ENCODE measurements around the gene SWAP70. TPM values are rescaled to one million over a fixed set of nuclear protein-coding genes. Genes with fewer than 3 reads are reported as not detected.

The SWAP70 gene
- total RNA-seq, 1 donor from 2014 or later: 8.1 TPM

DNA sequence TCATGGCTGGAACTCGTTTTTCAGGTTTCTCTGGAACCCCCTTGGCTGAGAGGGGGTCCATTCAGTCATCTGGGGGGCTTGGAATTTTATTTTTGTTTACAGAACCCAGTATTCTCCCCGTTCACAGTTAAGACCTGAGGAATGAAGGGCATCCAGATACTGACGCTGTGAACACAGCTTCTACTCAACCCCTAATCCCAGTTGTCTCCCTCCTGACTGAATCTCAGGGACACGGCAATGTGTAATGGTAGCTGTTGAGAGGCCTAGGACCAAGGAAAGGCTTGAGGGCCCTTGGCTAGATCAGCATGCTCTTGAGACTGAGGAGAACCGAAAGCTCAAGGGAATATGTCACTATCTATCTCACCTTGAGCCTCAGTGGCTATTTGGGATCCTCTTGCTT, 113.6 kb downstream of the SWAP70 start:
- no peaks in the 10 kb centered on the region for H3K27me3 Mint-ChIP-seq
- no peaks in the 10 kb centered on the region for H3K9me3 Mint-ChIP-seq
- no peak for DNase-seq
- no peak overlapping the region for H3K27ac Mint-ChIP-seq
- H3K4me3 Mint-ChIP-seq: no peak overlapping the region
- intact Hi-C loops (cut with micrococcal nuclease): no loop called here
- H3K4me1 Mint-ChIP-seq: no peaks in the 10 kb centered on the region
- H3K36me3 Mint-ChIP-seq (ENCODE audit: low read depth): peaks cover 4% of the 10 kb centered on the region

DNA sequence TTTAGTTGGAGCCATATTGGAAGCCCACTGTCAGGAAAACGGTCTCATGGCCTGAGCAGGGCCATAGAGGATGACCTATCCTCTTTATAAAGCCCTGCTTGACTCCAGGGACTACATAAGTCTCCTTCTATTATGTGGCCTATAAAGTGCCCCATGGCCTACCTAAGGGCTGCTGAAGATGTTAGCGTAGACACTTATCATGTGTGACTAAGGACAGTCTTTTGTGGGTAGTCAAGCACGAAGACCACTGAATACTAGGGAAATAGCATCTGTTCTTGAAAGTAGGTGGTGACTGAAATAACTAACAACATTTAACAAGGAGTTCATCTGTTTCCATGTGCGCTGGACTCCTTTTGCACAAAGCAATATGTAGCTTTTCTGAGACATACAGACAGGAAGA, 117.1 kb downstream of the SWAP70 start:
- no peak overlapping the region for H3K4me3 Mint-ChIP-seq
- H3K36me3 Mint-ChIP-seq (ENCODE audit: low read depth): peaks cover 6% of the 10 kb centered on the region
- H3K9me3 Mint-ChIP-seq: no peaks in the 10 kb centered on the region
- no peaks in the 10 kb centered on the region for H3K27me3 Mint-ChIP-seq
- no peak overlapping the region for H3K27ac Mint-ChIP-seq
- no peak for DNase-seq
- no peaks in the 10 kb centered on the region for H3K4me1 Mint-ChIP-seq
- intact Hi-C loops (cut with micrococcal nuclease): no loop called here

DNA sequence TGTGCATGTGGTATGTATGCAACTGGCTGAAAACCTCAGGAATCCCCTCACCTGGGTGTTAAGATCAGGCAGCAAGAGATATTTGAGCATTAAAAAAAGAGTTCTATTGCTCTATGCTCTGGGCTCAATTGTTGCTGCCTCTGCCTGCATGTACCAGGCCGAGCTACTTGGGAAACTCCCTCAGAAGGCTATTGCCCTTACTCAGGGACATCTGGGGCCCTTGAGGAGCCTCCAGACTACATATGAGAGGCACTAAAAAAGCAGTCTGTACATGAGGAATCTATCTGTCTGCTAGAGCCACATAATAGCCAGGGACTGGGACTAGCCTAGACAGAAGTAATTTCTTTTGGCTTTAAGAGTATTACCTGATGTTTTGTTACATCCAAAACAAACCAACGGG, 120.1 kb downstream of the SWAP70 start:
- H3K4me1 Mint-ChIP-seq: peaks cover 4% of the 10 kb centered on the region
- H3K36me3 Mint-ChIP-seq (ENCODE audit: low read depth): peaks cover 8% of the 10 kb centered on the region
- DNase-seq: no peak
- H3K27ac Mint-ChIP-seq: no peak overlapping the region
- intact Hi-C loops (cut with micrococcal nuclease): no loop called here
- H3K4me3 Mint-ChIP-seq: no peak overlapping the region
- no peaks in the 10 kb centered on the region for H3K9me3 Mint-ChIP-seq
- no peaks in the 10 kb centered on the region for H3K27me3 Mint-ChIP-seq

DNA sequence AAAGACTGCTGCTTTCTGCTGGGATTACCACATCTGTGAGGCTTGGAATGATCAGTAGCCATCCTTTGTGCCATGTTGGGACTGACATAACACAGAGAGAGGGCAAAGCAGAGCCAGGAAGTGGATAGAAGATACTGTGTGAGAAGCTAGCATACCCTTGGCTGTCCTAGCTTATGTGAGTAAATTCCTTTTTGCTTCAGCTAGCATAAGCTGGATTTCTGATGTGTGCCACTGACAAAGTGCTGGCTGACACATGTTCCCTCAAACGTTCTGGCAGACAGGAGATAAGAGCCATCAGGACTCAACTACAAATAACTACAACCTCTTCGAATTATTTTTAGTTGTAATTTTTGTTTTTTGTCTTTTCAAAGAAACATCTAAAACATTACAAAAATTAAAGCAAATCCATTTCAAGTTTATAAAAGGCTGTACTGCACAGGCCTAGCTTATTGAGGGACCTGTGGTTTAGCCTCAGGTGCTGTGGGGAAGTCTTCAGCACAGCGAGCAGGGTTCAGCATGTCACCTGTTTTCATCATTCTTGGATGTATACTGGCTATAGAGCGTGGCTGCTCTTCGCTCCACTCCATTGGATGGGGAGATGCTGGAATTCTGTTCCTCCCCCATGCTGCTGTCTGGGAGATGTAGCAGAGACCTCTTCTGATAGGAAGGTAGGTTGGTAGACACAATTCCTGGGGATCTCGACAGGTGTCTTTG, 120.9 kb downstream of the SWAP70 start:
- Mint-ChIP-seq H3K4me1 (peaks cover 4% of the 10 kb centered on the region), H3K27ac (no peak overlapping the region), H3K9me3 (no peaks in the 10 kb centered on the region), H3K4me3 (no peak overlapping the region), H3K36me3 (ENCODE audit: low read depth) (peaks cover 9% of the 10 kb centered on the region), H3K27me3 (no peaks in the 10 kb centered on the region)
- DNase-seq: no peak
- intact Hi-C loops (cut with micrococcal nuclease): no loop called here

DNA sequence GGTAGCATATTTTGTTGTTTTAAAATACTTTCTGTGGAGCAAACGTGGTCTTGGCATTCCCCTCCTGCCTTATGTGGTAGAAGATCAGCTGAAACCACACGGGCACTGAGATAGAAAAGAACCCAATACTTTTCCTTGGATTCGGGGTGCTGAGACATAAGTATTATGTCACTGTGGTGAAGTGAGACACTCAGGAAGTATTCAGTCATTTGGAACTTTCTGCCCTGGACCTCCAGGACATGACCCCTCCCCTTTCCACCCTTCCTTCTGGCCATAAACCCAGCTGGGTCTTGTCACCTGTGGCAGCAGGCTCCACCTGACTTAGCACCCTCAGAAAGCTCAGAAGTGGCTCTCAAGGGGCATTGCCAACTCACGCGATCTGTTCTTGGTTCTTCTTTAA, 123.4 kb downstream of the SWAP70 start:
- Mint-ChIP-seq H3K36me3 (ENCODE audit: low read depth) (peaks cover 7% of the 10 kb centered on the region), H3K4me1 (peaks cover 6% of the 10 kb centered on the region), H3K9me3 (no peaks in the 10 kb centered on the region), H3K27me3 (no peaks in the 10 kb centered on the region), H3K4me3 (no peak overlapping the region), H3K27ac (no peak overlapping the region)
- DNase-seq: no peak
- intact Hi-C loops (cut with micrococcal nuclease): no loop called here

DNA sequence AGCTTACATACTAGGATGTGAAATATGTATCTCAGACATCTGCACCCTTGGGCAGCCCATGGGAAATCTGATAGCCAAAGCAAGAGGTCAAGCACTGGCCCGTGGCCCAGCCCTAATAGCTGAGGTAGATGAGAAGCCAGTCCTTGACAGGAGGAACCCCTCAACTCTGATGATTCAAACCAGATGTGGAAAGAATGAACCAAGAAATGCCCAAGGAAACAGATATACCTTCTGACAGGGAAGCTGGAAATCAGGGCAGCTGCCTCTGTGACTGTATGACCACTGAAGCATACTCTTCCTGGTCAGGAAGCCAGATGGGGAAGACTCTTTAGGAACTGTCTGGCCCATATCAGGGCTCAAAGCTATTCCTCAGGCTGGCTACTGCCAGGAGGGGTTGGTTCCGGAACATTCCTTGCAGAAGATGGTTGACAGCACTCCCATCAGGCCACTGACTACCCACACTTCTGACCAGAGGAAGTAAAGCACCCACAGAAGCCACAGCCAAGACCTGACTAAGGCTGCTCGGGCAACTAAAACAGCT, 124.2 kb downstream of the SWAP70 start:
- Mint-ChIP-seq H3K4me1 (peaks cover 6% of the 10 kb centered on the region), H3K4me3 (no peak overlapping the region), H3K27me3 (no peaks in the 10 kb centered on the region), H3K9me3 (no peaks in the 10 kb centered on the region), H3K27ac (no peak overlapping the region), H3K36me3 (ENCODE audit: low read depth) (peaks cover 7% of the 10 kb centered on the region)
- DNase-seq: no peak
- intact Hi-C loops (cut with micrococcal nuclease): no loop called here

DNA sequence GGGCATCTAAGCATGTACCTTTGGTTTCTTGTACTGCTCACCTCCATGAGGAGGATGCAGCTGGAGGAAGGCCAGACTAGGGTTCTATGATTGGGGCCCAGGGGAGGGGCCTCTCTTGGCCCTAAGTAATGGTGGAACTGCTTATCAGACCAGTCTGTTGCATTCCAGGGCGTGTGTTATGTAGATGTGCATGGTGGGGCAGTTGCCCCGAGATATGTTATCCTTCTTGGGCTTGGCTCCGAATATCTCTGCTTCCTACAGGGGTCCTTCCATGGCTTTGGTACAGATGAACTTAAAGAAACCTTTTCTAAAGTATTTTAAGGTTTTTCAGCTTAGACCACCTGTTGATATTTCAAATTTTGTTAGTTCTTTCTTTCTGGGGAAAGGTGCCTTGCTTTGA, 126.0 kb downstream of the SWAP70 start:
- no peak for DNase-seq
- intact Hi-C loops (cut with micrococcal nuclease): no loop called here
- Mint-ChIP-seq H3K4me1 (peaks cover 6% of the 10 kb centered on the region), H3K9me3 (no peaks in the 10 kb centered on the region), H3K27ac (no peak overlapping the region), H3K36me3 (ENCODE audit: low read depth) (peaks cover 7% of the 10 kb centered on the region), H3K4me3 (no peak overlapping the region), H3K27me3 (no peaks in the 10 kb centered on the region)

DNA sequence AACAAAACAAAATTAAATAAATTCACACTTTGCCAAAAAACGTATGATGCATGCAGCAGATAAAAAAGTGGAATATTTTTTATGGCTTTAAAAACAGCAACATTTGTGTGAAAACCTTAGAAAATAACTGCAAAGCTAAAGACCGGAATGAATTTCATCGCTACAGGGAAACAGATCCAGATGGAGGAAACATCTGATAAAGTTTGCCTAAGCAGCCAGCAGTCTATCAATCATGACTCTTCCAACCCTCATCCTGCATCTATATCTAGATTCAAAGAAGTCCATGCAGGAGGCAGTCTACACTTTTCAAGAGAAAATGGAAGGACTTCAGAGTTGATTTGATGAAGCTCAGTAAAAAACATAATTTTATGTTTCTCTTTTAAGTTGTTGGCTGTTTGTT, 126.8 kb downstream of the SWAP70 start:
- no peak overlapping the region for H3K27ac Mint-ChIP-seq
- no peak for DNase-seq
- H3K4me1 Mint-ChIP-seq: peaks cover 6% of the 10 kb centered on the region
- H3K36me3 Mint-ChIP-seq (ENCODE audit: low read depth): peaks cover 3% of the 10 kb centered on the region
- H3K27me3 Mint-ChIP-seq: no peaks in the 10 kb centered on the region
- H3K9me3 Mint-ChIP-seq: no peaks in the 10 kb centered on the region
- intact Hi-C loops (cut with micrococcal nuclease): no loop called here
- H3K4me3 Mint-ChIP-seq: no peak overlapping the region

DNA sequence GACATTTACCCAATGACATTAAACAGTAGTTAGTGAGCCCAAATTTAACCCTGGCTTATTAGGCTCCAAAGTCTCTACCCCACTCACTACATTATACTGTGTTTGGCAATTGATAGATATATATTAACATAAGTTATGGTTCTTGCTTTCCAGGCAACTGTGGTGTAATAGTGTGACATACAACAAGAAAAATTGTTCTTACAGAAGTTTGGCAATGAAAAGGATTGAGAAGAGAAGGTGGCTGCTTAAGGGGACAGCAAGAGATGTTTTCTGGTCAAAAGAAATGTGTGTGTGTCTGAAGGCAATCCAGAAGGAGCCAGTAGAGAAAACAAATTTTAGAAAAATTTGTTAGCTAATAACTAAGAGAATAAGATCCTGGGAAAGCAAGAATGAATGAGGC, 132.4 kb downstream of the SWAP70 start:
- no peaks in the 10 kb centered on the region for H3K27me3 Mint-ChIP-seq
- H3K36me3 Mint-ChIP-seq (ENCODE audit: low read depth): no peaks in the 10 kb centered on the region
- H3K9me3 Mint-ChIP-seq: no peaks in the 10 kb centered on the region
- H3K4me1 Mint-ChIP-seq: peaks cover 3% of the 10 kb centered on the region
- H3K27ac Mint-ChIP-seq: no peak overlapping the region
- intact Hi-C loops (cut with micrococcal nuclease): no loop called here
- H3K4me3 Mint-ChIP-seq: no peak overlapping the region
- DNase-seq: no peak

DNA sequence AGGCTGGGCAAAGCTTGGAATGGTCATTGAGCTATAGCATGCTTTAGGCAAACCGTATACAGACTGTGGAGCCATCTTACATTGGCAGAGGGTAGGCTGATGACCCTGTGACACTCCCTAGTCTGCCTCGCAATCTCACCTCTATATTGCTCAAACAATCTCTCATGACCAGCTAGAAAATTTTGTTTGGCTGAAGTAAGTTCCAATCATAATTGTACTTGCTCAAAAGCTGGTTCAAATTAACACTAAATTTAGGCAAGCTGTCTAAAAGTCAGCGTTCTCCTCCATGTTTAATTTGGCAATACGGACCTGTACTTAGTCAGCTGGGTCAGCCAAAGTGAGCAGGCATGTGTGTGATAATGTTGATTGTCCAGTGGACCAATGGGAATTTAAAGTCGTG, 133.0 kb downstream of the SWAP70 start:
- H3K9me3 Mint-ChIP-seq: no peaks in the 10 kb centered on the region
- no peaks in the 10 kb centered on the region for H3K36me3 Mint-ChIP-seq (ENCODE audit: low read depth)
- H3K27ac Mint-ChIP-seq: no peak overlapping the region
- H3K27me3 Mint-ChIP-seq: no peaks in the 10 kb centered on the region
- H3K4me3 Mint-ChIP-seq: no peak overlapping the region
- peaks cover 2% of the 10 kb centered on the region for H3K4me1 Mint-ChIP-seq
- no peak for DNase-seq
- intact Hi-C loops (cut with micrococcal nuclease): no loop called here

DNA sequence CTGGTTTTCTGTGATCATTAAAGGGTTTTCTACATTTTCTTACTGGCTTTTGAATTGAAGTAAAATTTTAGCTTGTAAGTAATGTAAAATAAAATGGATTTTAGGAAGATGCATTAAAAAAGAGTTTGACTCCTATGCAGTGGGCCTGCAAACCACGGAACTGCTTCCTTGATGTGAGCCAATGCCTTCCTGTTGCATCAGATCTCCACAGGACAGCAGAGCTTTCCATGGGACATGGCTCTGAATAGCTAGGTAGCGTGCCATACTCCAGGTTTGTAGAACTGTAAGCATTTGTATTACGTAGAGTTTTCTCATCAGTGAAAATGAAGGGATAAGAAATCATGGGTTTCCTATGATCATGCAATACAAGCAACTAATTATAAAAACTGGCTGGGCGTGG, 133.4 kb downstream of the SWAP70 start:
- intact Hi-C loops (cut with micrococcal nuclease): no loop called here
- Mint-ChIP-seq H3K36me3 (ENCODE audit: low read depth) (no peaks in the 10 kb centered on the region), H3K4me1 (peaks cover 1% of the 10 kb centered on the region), H3K27ac (no peak overlapping the region), H3K9me3 (no peaks in the 10 kb centered on the region), H3K4me3 (no peak overlapping the region), H3K27me3 (no peaks in the 10 kb centered on the region)
- no peak for DNase-seq

DNA sequence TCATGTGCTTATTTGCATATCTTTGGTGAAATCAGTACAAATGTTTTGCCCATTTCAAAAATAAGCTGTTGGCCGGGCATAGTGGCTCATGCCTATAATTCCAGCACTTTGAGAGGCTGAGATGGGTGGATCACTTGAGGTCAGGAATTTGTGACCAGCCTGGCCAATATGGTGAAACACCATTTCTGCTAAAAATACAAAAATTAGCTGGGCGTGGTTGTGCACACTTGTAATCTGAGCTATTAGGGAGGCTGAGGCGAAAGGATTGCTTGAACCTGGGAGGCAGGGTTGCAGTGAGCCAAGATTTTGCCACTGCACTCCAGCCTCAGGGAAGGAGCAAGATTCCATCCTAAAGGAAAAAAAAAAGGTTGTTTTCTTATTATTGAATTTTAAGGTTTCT, 136.0 kb downstream of the SWAP70 start:
- no peak overlapping the region for H3K4me3 Mint-ChIP-seq
- intact Hi-C loops (cut with micrococcal nuclease): no loop called here
- H3K9me3 Mint-ChIP-seq: no peaks in the 10 kb centered on the region
- H3K36me3 Mint-ChIP-seq (ENCODE audit: low read depth): no peaks in the 10 kb centered on the region
- H3K4me1 Mint-ChIP-seq: peaks cover 1% of the 10 kb centered on the region
- DNase-seq: no peak
- H3K27me3 Mint-ChIP-seq: no peaks in the 10 kb centered on the region
- H3K27ac Mint-ChIP-seq: no peak overlapping the region

DNA sequence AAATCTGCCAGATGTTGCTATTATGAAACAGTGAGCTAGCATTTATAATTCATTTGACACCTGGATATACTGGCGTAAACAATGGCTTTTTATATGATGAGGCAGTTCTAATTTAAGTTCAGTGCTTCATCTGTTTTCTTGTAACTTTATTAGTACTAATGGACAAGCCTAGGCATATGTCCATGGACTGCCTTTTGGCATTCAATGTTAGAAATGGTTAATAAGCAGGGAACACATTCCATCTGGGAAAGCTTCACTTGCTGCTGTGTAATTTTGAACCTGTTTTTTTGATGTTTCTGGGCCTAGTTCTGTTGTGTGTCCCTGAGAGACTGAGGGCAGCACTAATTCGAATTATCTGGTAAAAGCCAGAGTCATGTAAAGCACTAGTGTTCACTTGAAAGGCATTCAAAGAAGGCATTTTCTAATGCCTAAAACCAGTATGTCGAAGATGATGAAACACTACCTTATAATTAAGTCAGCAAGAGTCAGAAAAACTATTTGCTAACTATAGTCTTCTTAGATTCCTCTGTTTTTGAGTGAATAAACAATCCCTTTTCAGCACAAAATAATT, 138.5 kb downstream of the SWAP70 start:
- peaks cover 7% of the 10 kb centered on the region for H3K36me3 Mint-ChIP-seq (ENCODE audit: low read depth)
- no peaks in the 10 kb centered on the region for H3K27me3 Mint-ChIP-seq
- DNase-seq: no peak
- no peak overlapping the region for H3K4me3 Mint-ChIP-seq
- H3K4me1 Mint-ChIP-seq: peaks cover 1% of the 10 kb centered on the region
- no peak overlapping the region for H3K27ac Mint-ChIP-seq
- intact Hi-C loops (cut with micrococcal nuclease): no loop called here
- H3K9me3 Mint-ChIP-seq: no peaks in the 10 kb centered on the region

All from activated CD4-positive, alpha-beta T cell treated with anti-CD3 and anti-CD28 coated beads, Interleukin-2, amount 10 ng/mL, durations not matched to agents 24 days and 14 days (primary cell).